ENCODE measurements around the gene NLK. TPM values are rescaled to one million over a fixed set of nuclear protein-coding genes. Genes with fewer than 3 reads are reported as not detected.

The NLK gene
- total and polyA plus RNA-seq, 10 of the 15 experiments (the other 5 are each of a cell fraction or from before 2014, with no cell fraction given), result 5.0 to 22.9 (median 15.0) TPM

GRCh38 chr17:28124962-28125361 lies 82.5 kb downstream of the NLK start:
- FAIRE-seq, result no peak
- DNase-seq (ENCODE audit: low read depth, low spot score), result no peak
- Histone ChIP-seq H2AFZ (ENCODE audit: control insufficient read depth, low read depth, low read length) (no peak overlapping the region), H3K9ac (ENCODE audit: control insufficient read depth, insufficient read depth, low read length) (no peak overlapping the region), H4K20me1 (ENCODE audit: control insufficient read depth, insufficient read depth) (no peaks in the 10 kb centered on the region), H3K4me3 (no peak overlapping the region), H3K36me3 (ENCODE audit: control insufficient read depth in 2 of 2, insufficient read depth in 2 of 2, low read length in 1 of 2) (no peaks in the 10 kb centered on the region; a peak in 1 of 4 replicates), H3K27me3 (replicated peaks in 1 of 2; ENCODE audit: control insufficient read depth in 2 of 2, insufficient read depth in 2 of 2, low read length in 1 of 2) (no peaks in the 10 kb centered on the region), H3K4me1 (ENCODE audit: control insufficient read depth, insufficient read depth, low read length) (no peaks in the 10 kb centered on the region), H3K9me3 (replicated peaks; ENCODE audit: control insufficient read depth, insufficient read depth, low read length) (no peaks in the 10 kb centered on the region), H3K27ac (ENCODE audit: control insufficient read depth, insufficient read depth) (no peak overlapping the region), H3K79me2 (ENCODE audit: control insufficient read depth, insufficient read depth, low read length) (no peaks in the 10 kb centered on the region), H3K4me2 (ENCODE audit: control insufficient read depth, insufficient read depth) (no peak overlapping the region)
- RAD21 ChIA-PET (ENCODE audit: unreplicated experiment), result no interaction called here
- POLR2A ChIA-PET, result interaction anchor here (0.7 to 0.8 kb wide), 2 partner anchors 9 to 21 kb away, joined by 3 read pairs; no protein-coding TSS in a partner anchor
- BruUV-seq (replicated peaks), result no TSS peak
- in situ Hi-C loops (cut with MboI), result no loop called here
- no peak for ATAC-seq
- CTCF ChIA-PET, result interaction anchor here (0.8 to 1.4 kb wide), 4 partner anchors 13 to 34 kb away, joined by 3 to 4 read pairs (median 3); no protein-coding TSS in a partner anchor
- intact Hi-C loops (cut with micrococcal nuclease; ENCODE audit: unreplicated experiment), result no loop called here
- WGBS (ENCODE audit: insufficient coverage, insufficient replicate concordance, low lambda C conversion rate, missing lambda C conversion rate), result 93% methylated on average over 1 of the region's 1 CpG
- SMC1A ChIA-PET (ENCODE audit: uncharacterized antibody, unreplicated experiment), result interaction anchor here (0.6 to 1.9 kb wide), 3 partner anchors 8 to 161 kb away, joined by 3 to 9 read pairs (median 5); no protein-coding TSS in a partner anchor
- TF ChIP-seq SRF (IDR thresholded peaks at IDR 0.05; ENCODE audit: low read depth in 2 of 2, low read length in 2 of 2), result no peak
- TF ChIP-seq PRDM15 (CRISPR knock-in tag; IDR thresholded peaks at IDR 0.05), result no peak
- no peak for TF ChIP-seq ZNF24 (IDR thresholded peaks at IDR 0.05)
- no peak for TF ChIP-seq NFYB (IDR thresholded peaks at IDR 0.05; ENCODE audit: insufficient read depth, low read depth, low read length)
- no peak for TF ChIP-seq POLR2A (IDR thresholded peaks at IDR 0.05; ENCODE audit: low read depth, low read length)
- TF ChIP-seq ATF7 (IDR thresholded peaks at IDR 0.05; ENCODE audit: low read depth), result no peak
- no peak for TF ChIP-seq EED (IDR thresholded peaks at IDR 0.05; ENCODE audit: low read depth)
- TF ChIP-seq PBX3 (IDR thresholded peaks at IDR 0.05; ENCODE audit: insufficient replicate concordance, low read depth, low read length), result no peak
- no peak for TF ChIP-seq BACH1 (IDR thresholded peaks at IDR 0.05; ENCODE audit: borderline replicate concordance)
- TF ChIP-seq RAD51 (IDR thresholded peaks at IDR 0.05), result no peak
- no peak for TF ChIP-seq ZBTB11 (CRISPR knock-in tag; IDR thresholded peaks at IDR 0.05)
- TF ChIP-seq ZNF207 (IDR thresholded peaks at IDR 0.05; ENCODE audit: borderline replicate concordance), result no peak

Measured in GM12878 (cell line).